Testis (tissue), 2 donors: Measurements from ENCODE around the gene HS3ST5.
"Not testable (repeated sequence)": the region's sequence is repeated elsewhere in the genome, so short reads cannot be mapped to it uniquely, and the experiment has no call there.

Experiments used
- CTCF ChIP-seq, 3 experiments: fragments of 450-650 bp in 2 of 3; fragments of 200-600 bp in 1 of 3; sonication (generic) in 1 of 3; IDR thresholded peaks; one replicate each; pipeline ENCODE4 v1.5.1; 2016 to 2019; ENCODE audit warnings: antibody characterized with exemption in 3 of 3, mild to moderate bottlenecking in 2 of 3, moderate library complexity in 1 of 3
- POLR2A ChIP-seq: fragments of 450-650 bp; IDR thresholded peaks from one replicate; pipeline ENCODE4 v1.6.1; 2017; ENCODE audit warnings: antibody characterized with exemption, mild to moderate bottlenecking, moderate library complexity

GRCh38 chr6:114313816-114314215 lies 29.0 kb downstream of the HS3ST5 start:
- TF ChIP-seq POLR2A; CTCF (IDR thresholded peaks at IDR 0.05): not testable (repeated sequence)
